Esophagus muscularis mucosa (tissue), 4 donors: ENCODE data around the gene OR52I1.

Source experiments
- EP300 ChIP-seq: sonication (generic); formaldehyde crosslinking; IDR thresholded peaks from one replicate; pipeline ENCODE4 v1.6.1; 2017; ENCODE audit warnings: antibody characterized with exemption
- POLR2A ChIP-seq: fragments of 450-650 bp; IDR thresholded peaks from one replicate; pipeline ENCODE4 v1.6.1; 2017; ENCODE audit warnings: antibody characterized with exemption, moderate library complexity, mild to moderate bottlenecking, low read depth
- POLR2AphosphoS5 ChIP-seq, 2 donors: sonication (generic); formaldehyde crosslinking; IDR thresholded peaks; one replicate each; pipeline ENCODE4 v1.6.1; 2017; ENCODE audit warnings: antibody characterized with exemption in 2 of 2
- TF ChIP-seq, protein P1 (sequence below), 3 experiments: fragments of 200-600 bp in 2 of 3; fragments of 450-650 bp in 1 of 3; sonication (generic) in 2 of 3; IDR thresholded peaks; one replicate each; pipeline ENCODE4 v1.5.1; 2017 to 2019; ENCODE audit warnings: antibody characterized with exemption in 3 of 3, mild to moderate bottlenecking in 2 of 3, moderate library complexity in 1 of 3

DNA sequence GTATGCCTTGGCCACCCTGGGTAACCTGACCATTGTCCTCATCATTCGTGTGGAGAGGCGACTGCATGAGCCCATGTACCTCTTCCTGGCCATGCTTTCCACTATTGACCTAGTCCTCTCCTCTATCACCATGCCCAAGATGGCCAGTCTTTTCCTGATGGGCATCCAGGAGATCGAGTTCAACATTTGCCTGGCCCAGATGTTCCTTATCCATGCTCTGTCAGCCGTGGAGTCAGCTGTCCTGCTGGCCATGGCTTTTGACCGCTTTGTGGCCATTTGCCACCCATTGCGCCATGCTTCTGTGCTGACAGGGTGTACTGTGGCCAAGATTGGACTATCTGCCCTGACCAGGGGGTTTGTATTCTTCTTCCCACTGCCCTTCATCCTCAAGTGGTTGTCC lies 46.1 kb downstream of the OR52I1 start:
- TF ChIP-seq, protein P1, sequence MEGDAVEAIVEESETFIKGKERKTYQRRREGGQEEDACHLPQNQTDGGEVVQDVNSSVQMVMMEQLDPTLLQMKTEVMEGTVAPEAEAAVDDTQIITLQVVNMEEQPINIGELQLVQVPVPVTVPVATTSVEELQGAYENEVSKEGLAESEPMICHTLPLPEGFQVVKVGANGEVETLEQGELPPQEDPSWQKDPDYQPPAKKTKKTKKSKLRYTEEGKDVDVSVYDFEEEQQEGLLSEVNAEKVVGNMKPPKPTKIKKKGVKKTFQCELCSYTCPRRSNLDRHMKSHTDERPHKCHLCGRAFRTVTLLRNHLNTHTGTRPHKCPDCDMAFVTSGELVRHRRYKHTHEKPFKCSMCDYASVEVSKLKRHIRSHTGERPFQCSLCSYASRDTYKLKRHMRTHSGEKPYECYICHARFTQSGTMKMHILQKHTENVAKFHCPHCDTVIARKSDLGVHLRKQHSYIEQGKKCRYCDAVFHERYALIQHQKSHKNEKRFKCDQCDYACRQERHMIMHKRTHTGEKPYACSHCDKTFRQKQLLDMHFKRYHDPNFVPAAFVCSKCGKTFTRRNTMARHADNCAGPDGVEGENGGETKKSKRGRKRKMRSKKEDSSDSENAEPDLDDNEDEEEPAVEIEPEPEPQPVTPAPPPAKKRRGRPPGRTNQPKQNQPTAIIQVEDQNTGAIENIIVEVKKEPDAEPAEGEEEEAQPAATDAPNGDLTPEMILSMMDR (IDR thresholded peaks at IDR 0.05), result no peak
- TF ChIP-seq POLR2AphosphoS5 (IDR thresholded peaks at IDR 0.05), result no peak
- TF ChIP-seq POLR2A, result no peak
- no peak for TF ChIP-seq EP300
